ENCODE measurements around the gene LRBA.
"Not testable (repeated sequence)": the region's sequence is repeated elsewhere in the genome, so short reads cannot be mapped to it uniquely, and the experiment has no call there.

Gene LRBA, protein sequence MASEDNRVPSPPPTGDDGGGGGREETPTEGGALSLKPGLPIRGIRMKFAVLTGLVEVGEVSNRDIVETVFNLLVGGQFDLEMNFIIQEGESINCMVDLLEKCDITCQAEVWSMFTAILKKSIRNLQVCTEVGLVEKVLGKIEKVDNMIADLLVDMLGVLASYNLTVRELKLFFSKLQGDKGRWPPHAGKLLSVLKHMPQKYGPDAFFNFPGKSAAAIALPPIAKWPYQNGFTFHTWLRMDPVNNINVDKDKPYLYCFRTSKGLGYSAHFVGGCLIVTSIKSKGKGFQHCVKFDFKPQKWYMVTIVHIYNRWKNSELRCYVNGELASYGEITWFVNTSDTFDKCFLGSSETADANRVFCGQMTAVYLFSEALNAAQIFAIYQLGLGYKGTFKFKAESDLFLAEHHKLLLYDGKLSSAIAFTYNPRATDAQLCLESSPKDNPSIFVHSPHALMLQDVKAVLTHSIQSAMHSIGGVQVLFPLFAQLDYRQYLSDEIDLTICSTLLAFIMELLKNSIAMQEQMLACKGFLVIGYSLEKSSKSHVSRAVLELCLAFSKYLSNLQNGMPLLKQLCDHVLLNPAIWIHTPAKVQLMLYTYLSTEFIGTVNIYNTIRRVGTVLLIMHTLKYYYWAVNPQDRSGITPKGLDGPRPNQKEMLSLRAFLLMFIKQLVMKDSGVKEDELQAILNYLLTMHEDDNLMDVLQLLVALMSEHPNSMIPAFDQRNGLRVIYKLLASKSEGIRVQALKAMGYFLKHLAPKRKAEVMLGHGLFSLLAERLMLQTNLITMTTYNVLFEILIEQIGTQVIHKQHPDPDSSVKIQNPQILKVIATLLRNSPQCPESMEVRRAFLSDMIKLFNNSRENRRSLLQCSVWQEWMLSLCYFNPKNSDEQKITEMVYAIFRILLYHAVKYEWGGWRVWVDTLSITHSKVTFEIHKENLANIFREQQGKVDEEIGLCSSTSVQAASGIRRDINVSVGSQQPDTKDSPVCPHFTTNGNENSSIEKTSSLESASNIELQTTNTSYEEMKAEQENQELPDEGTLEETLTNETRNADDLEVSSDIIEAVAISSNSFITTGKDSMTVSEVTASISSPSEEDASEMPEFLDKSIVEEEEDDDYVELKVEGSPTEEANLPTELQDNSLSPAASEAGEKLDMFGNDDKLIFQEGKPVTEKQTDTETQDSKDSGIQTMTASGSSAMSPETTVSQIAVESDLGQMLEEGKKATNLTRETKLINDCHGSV (N-terminal part only)

DNA sequence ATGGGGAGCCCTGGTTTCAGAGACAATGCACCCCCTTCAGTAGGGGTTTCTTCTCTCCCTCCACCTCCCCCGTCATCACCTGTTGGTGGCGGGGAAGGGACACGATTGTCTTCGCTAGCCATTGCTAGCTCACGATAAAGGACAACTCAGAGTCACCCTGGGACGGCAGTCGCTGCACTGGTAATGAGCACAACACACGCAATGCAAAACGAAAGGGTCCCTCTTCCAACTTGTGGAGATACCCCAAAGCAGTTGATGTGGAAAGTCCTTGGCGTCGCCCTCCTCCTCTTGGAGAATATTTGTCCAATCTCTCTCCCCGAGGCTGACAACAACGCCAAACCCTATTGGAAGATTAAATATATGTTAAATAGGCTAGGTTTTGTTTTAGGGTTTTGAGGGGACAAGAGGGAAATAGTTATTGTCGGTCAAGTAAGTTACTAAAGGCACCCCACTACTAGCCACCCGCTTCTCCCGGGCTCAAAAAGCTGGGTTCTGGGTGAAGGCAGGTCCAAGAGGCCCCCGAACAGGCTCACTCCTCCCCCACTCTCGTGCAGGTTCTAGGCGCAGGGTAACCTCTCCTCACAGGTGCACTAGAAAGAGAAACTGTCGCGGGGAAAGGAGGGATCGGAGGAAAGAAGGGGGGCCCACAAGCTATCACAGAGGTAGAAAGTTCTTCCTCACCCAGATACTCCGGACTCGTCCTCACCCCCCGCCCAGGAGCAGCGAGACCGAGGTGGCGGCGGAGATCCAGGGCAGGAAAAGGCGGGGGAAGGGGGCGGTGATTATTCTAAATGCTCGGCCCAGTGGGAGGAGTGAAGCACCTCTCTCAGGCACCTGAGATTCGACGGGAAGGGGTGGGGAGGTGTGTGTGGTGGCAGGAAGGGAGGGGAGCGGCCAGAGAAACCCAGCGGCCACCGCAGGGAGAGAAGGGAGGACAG, at the start of gene LRBA:
LRBA (minus strand) TSS at position 764 of the 938 bp plus-strand sequence; CDS start at position 122, 642 bp downstream.
- peak; percentile 79 for DNase-seq (ENCODE audit: low spot score)

GRCh38 chr4:151063143-151063542, 48.1 kb upstream of the LRBA start:
- DNase-seq (ENCODE audit: low spot score) = not testable (repeated sequence)

DNA sequence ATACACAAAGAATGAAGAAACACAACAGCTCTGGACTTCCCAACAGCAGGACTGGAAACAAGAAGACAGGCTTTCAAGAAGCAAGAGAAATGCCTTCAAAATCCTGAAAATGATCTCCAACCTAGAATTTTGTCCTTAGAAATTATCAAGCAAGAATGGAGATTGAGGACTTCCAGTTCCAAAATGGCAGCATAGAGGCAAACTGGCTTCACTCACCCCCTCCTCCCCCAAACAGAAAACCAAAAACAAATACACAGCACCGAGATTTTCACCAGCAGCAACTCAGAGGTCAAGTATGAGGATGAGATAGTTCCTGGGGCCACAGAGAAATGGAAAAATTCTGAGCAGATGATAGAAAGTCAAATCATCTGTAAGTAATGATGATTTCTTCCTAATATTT, 40.5 kb upstream of the LRBA start:
- no peak for DNase-seq (ENCODE audit: low spot score)

GRCh38 chr4:151052785-151053184, 37.7 kb upstream of the LRBA start:
- no peak for DNase-seq (ENCODE audit: low spot score)

- no peak for DNase-seq (ENCODE audit: low spot score)
These were observed 34.4 kb upstream of the LRBA start for GRCh38 chr4:151049430-151049884.

DNA sequence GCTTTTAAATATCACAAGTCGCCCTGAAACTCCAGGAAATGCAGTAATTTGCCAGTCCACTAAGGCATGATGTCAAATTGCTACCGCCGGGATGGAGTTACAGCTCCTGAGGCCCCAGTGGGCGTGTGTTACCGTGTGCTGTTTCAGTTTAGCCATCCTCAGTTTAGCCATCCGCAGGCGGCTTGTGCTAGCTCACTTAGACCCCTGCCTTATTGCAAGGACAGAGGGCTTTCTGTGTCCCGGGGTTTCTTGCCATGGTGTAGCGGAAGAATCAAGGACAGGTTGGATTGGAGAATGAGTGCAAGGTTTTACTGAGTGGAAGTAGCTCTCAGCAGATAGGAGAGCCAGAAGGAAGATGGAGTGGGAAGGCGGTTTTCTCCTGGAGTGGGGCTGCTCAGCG, 33.8 kb upstream of the LRBA start:
- no peak for DNase-seq (ENCODE audit: low spot score)

GRCh38 chr4:151046609-151047008, 31.5 kb upstream of the LRBA start:
- DNase-seq (ENCODE audit: low spot score) = no peak

GRCh38 chr4:151045907-151046306, 30.8 kb upstream of the LRBA start:
- no peak for DNase-seq (ENCODE audit: low spot score)

DNA sequence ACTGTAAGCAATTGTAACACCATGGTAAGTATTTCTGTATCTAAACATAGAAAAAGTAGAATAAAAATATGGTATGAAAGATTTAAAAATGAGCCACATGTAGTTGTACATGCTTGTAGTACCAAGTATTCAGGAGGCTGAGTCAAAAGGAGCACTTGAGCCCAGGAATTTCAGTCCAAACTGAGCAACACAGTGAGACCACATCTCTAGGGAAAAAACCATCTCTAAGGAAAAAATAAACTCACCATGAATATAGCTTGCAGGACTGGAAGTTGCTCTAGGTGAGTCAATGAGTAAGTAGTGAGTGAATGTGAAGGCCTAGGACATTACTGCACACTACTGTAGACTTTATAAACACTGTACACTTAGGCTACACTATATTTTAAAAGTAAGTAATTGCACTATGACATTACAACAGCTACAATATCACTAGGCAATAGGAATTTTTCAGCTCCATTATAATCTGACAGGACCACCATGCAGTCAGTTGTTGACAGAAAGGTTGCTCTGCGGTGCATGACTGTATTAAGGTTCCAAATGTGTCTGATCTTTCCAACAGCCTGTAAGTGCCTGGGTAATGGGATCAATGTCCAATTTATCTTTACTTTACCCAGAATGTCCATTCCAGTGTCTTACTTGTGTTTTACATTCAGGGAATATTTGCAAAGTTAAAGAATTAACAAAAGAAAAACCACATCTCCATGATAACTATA, 28.9 kb upstream of the LRBA start:
- no peak for DNase-seq (ENCODE audit: low spot score)

GRCh38 chr4:151039733-151040132, 24.6 kb upstream of the LRBA start:
- DNase-seq (ENCODE audit: low spot score) = no peak

- DNase-seq (ENCODE audit: low spot score) = no peak
These were observed 23.5 kb upstream of the LRBA start for GRCh38 chr4:151038452-151039157.

DNA sequence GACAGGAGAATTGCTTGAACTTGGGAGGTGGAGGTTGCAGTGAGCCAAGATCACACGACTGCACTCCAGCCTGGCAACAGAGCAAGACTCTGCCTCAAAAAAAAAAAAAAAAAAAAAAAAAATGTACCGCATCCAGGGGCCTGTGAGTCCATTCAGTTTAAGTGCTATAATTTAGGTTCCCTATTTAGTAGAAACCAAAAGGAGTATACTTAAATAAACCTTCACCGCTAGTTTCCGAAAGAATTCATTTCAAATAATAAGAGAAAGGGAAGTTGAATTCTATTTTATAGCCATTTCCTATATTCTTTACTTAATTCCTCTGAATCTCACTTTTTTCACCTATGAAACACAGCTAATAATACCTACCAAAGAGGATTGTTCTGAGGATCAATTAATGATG, 20.8 kb upstream of the LRBA start:
- DNase-seq (ENCODE audit: low spot score) = no peak

DNA sequence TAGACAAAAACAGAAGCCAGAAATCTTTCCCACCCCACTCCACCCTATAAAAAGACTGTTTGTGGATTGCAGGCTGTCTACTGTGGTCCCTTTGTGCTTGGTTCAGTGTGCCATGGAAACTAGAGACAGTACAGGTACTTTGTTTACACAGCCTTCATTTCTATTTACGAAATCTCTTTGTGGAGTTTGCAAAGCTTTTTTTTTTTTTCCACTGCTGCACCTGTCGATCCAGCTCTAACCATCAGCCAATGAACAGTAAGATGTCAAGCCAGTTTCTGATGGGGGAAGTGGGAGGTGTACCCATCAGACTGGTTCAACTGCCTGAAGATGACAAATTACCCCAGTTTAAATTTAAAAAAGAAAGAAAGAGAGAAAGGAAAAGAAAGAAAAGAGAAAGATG, 20.2 kb upstream of the LRBA start:
- no peak for DNase-seq (ENCODE audit: low spot score)

- DNase-seq (ENCODE audit: low spot score) = no peak
These were observed 19.7 kb upstream of the LRBA start for GRCh38 chr4:151034829-151035228.

DNA sequence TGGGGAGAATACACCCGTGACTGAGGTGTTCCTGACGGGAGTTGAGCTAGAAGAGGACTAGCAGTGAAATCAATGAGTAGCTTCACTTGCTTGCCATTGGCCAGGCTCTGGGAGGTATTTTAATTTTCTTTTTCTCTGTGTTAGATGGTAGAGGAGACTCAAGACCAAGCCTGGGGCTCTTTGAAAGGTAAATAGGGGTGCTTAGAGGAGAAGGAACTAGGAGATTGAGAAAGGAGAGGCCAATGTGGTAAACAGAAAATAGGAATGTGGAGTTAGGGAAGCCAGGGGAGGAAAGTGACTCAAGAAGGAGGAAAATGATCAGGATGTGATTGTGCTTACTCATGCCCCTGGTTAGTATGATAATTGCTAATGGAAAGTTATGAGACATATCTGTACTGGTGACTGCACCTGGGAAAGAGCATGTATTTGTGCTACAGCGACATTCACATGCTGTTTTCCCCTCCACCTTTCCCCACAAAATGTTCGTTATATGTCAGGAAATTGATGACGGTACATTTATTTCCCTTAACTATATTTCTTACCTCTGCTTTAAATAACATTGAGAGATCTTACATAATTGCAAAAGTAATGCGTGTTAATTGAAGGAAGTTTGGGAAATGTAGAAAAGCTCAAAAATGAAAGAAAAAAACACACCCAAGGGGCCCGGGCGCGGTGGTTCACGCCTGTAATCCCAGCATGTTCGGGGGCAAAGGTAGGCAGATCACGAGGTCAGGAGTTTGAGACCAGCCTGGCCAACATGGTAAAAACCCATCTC, 16.9 kb upstream of the LRBA start:
- no peak for DNase-seq (ENCODE audit: low spot score)

GRCh38 chr4:151029537-151029936, 14.5 kb upstream of the LRBA start:
- no peak for DNase-seq (ENCODE audit: low spot score)

DNA sequence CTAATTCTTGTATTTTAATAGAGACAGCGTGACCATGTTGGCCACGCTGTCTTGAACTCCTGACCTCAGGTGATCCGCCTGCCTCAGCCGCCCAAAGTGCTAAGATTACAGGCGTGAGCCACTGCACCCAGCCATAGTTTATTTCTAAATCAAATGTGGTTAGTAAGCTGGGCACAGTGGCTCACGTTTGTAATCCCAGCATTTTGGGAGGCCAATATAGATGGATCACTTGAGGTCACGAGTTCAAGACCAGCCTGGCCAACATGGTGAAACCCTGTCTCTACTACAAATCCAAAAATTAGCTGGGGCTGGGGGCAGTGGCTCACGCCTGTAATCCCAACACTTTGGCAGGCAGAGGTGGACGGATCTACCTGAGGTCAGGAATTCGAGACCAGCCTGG, 13.9 kb upstream of the LRBA start:
- not testable (repeated sequence) for DNase-seq (ENCODE audit: low spot score)

DNA sequence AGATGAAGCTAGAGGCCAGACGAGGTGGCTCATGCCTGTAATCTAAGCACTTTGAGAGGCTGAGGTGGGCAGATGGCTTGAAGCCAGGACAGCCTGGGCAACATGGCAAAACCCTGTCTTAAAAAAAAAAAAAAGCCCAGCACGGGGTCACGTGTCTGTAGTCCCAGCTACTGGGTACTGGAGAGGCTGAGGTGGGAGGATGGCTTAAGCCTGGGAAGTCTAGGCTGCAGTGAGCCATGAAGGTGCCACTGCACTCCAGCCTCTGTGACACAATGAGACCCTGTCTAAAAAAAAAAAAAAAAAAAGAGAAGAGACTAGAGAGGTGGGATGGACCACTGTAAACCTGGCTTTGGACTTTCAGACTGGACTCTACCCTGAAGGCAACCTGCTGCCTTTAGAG, 10.7 kb upstream of the LRBA start:
- DNase-seq (ENCODE audit: low spot score) = no peak

DNA sequence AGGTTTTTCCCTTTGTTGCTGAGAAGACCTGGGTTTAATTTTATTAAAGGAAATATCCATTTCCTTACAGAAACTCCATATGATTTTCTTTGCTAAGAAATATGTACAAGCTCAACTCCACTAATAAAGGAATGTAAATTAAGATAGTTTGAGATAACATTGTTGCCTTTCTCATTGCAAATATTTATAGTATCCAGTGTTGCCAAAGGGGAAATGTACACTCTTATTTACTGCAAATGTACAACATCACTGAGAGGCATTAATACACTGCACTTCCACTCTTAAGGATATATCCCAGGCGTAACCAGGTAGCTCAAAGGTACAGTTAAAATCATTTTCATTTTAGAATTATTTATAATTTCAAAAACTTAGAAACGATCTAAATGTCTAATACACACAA, 7.5 kb upstream of the LRBA start:
- DNase-seq (ENCODE audit: low spot score) = no peak
